CD4-positive, alpha-beta memory T cell (primary cell): ENCODE measurements around the gene HABP4. TPM values are rescaled to one million over a fixed set of nuclear protein-coding genes. Genes with fewer than 3 reads are reported as not detected.
A peak's percentile ranks its signal among the peaks of the same experiment; 100 is the strongest.

Experiments
- CTCF ChIA-PET: fragments of 350-600 bp; sonication (Branson Sonifier 250); formaldehyde crosslinking; loops from one replicate; lab custom pipeline; 2021; ENCODE audit warnings: inconsistent platforms; ENCODE audit not compliant: partially characterized antibody; lab: Charles Lee
- POLR2A ChIA-PET: fragments of 350-600 bp; sonication (Branson Sonifier 250); formaldehyde crosslinking; loops from one replicate; lab custom pipeline; 2021; ENCODE audit not compliant: partially characterized antibody; lab: Charles Lee
- DNase-seq, 5 donors: peaks; one replicate each; pipeline versions ENCODE4 v3.0.0 to v3.0.0-alpha.2; 2020 to 2022; ENCODE audit warnings: mixed read lengths in 1 of 5
- H3K27ac ChIP-seq: one replicate; pipeline ENCODE4 v1.7.0; 2013; ENCODE audit warnings: low read depth, low read length
- H3K27me3 ChIP-seq: 2 replicates; pipeline ENCODE4 v1.7.0; 2013; ENCODE audit warnings: mild to moderate bottlenecking, low read length, moderate library complexity; ENCODE audit not compliant: insufficient read depth
- H3K36me3 ChIP-seq: 2 replicates; pipeline ENCODE4 v1.7.0; 2013; ENCODE audit warnings: mild to moderate bottlenecking, low read length, moderate library complexity; ENCODE audit not compliant: insufficient read depth
- H3K4me1 ChIP-seq: 2 replicates; pipeline ENCODE4 v1.7.0; 2013; ENCODE audit warnings: mild to moderate bottlenecking, low read length, moderate library complexity; ENCODE audit not compliant: insufficient read depth
- H3K4me3 ChIP-seq, 2 donors: one replicate each; pipeline ENCODE4 v1.7.0; 2013; ENCODE audit warnings: low read length in 2 of 2, mild to moderate bottlenecking in 1 of 2
- H3K9me3 ChIP-seq, 2 donors: one replicate each; pipeline ENCODE4 v1.7.0; 2013; ENCODE audit warnings: low read length in 2 of 2, control low read depth in 1 of 2; ENCODE audit not compliant: control insufficient read depth in 1 of 2
- H3K27ac Mint-ChIP-seq, 7 donors: one replicate each; pipeline ENCODE4 v1.8.0; 2020 to 2021; ENCODE audit warnings: mixed read lengths in 7 of 7, mild to moderate bottlenecking in 6 of 7, inconsistent platforms in 3 of 7, moderate library complexity in 3 of 7
- H3K27me3 Mint-ChIP-seq, 2 donors: one replicate each; pipeline ENCODE4 v1.8.0; 2020 to 2021; ENCODE audit warnings: mixed read lengths in 2 of 2
- H3K36me3 Mint-ChIP-seq, 2 donors: one replicate each; pipeline ENCODE4 v1.8.0; 2020 to 2021; ENCODE audit warnings: mixed read lengths in 2 of 2, inconsistent platforms in 1 of 2, mild to moderate bottlenecking in 1 of 2
- H3K4me1 Mint-ChIP-seq, 4 donors: one replicate each; pipeline ENCODE4 v1.8.0; 2020 to 2021; ENCODE audit warnings: mixed read lengths in 4 of 4, mild to moderate bottlenecking in 1 of 4
- H3K4me3 Mint-ChIP-seq, 8 donors: one replicate each; pipeline ENCODE4 v1.8.0; 2020 to 2021; ENCODE audit warnings: mixed read lengths in 8 of 8, mild to moderate bottlenecking in 7 of 8, moderate library complexity in 6 of 8, inconsistent platforms in 3 of 8
- H3K9me3 Mint-ChIP-seq, 8 donors: one replicate each; pipeline ENCODE4 v1.8.0; 2020 to 2021; ENCODE audit warnings: mixed read lengths in 8 of 8, mild to moderate bottlenecking in 5 of 8, inconsistent platforms in 3 of 8, moderate library complexity in 1 of 8
- intact Hi-C: fragments of 100-400 bp; cut with micrococcal nuclease; formaldehyde crosslinking; loops from one replicate; pipeline ENCODE4 v1.15.1; 2023
- polyA plus RNA-seq, 2 donors: library from polyadenylated mRNA; unstranded; fragments of 300-500 nt; fragmentation: Illumina TruSeq; gene quantifications; one replicate each; pipeline ENCODE4 v1.2.3, GENCODE V29; 2021
- total RNA-seq, 2 experiments: library from RNA; stranded (reverse); gene quantifications; one replicate each; pipeline ENCODE4 v1.2.3, GENCODE V29; 2021

HABP4 gene
- total and polyA plus RNA-seq, 4 experiments from 2014 or later: 18.6 to 36.6 (median 33.3) TPM

DNA sequence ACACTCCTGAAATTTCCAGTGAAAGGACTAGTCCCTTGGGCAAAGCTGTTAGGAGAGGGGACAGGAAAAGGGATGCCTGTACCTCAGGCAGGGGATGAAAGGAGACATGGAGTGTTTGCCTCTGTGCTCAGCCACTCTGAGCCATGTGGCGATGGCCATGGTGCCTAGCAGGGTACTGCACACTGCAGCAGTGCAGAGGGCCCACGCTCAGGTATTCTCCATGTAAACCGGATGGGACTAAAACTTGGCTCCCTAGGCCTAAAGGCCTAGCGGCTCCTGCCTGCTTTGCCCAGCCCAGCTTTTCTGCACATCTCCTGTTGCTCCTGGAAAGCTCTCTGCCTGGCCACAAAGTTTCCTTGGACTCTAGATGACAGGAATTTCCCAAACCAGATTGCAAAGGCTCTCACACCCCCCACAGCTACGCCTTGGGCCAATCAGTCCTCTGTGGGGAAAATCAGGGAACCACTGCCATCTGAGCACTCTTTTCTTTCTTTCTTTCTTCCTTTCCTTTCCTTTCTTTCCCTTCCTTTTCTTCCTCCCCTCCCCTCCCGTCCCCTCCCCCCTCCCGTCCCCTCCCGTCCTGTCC, 44.3 kb downstream of the HABP4 start:
- H3K4me3 ChIP-seq: no peak overlapping the region
- no peak for DNase-seq
- ChIA-PET POLR2A (no interaction called here), CTCF (no interaction called here)
- H3K36me3 Mint-ChIP-seq: peaks cover 20 to 30% of the 10 kb centered on the region in 2 donors
- H3K27ac ChIP-seq: no peak overlapping the region
- H3K27me3 Mint-ChIP-seq: no peaks in the 10 kb centered on the region
- H3K27ac Mint-ChIP-seq: peak overlapping the region in 1 of 7 donors; percentile 60
- intact Hi-C loops: no loop called here
- no peaks in the 10 kb centered on the region for H3K27me3 ChIP-seq
- peaks cover 27% of the 10 kb centered on the region for H3K36me3 ChIP-seq
- H3K4me3 Mint-ChIP-seq: no peak overlapping the region
- no peaks in the 10 kb centered on the region for H3K9me3 ChIP-seq
- H3K4me1 ChIP-seq: peaks cover 10% of the 10 kb centered on the region
- H3K9me3 Mint-ChIP-seq: no peaks in the 10 kb centered on the region
- peaks cover 7 to 13% (median 11%) of the 10 kb centered on the region in 4 donors for H3K4me1 Mint-ChIP-seq

GRCh38 chr9:96495341-96495740, 45.4 kb downstream of the HABP4 start:
- H3K9me3 ChIP-seq: no peaks in the 10 kb centered on the region
- Mint-ChIP-seq H3K9me3 (no peaks in the 10 kb centered on the region), H3K36me3 (peaks cover 12 to 19% of the 10 kb centered on the region in 2 donors), H3K4me1 (peaks cover 7 to 13% (median 11%) of the 10 kb centered on the region in 4 donors), H3K27me3 (no peaks in the 10 kb centered on the region), H3K4me3 (no peak overlapping the region), H3K27ac (peak overlapping the region in 3 of 7 donors; percentile 22 to 74 (median 73))
- H3K27ac ChIP-seq: no peak overlapping the region
- intact Hi-C loops: no loop called here
- DNase-seq: no peak
- no peaks in the 10 kb centered on the region for H3K27me3 ChIP-seq
- POLR2A ChIA-PET: no interaction called here
- CTCF ChIA-PET: interaction anchor here (0.6 kb wide), 1 partner anchor 1723 kb away, joined by 3 read pairs; no protein-coding TSS in a partner anchor
- H3K36me3 ChIP-seq: peaks cover 17% of the 10 kb centered on the region
- peaks cover 10% of the 10 kb centered on the region for H3K4me1 ChIP-seq
- no peak overlapping the region for H3K4me3 ChIP-seq

DNA sequence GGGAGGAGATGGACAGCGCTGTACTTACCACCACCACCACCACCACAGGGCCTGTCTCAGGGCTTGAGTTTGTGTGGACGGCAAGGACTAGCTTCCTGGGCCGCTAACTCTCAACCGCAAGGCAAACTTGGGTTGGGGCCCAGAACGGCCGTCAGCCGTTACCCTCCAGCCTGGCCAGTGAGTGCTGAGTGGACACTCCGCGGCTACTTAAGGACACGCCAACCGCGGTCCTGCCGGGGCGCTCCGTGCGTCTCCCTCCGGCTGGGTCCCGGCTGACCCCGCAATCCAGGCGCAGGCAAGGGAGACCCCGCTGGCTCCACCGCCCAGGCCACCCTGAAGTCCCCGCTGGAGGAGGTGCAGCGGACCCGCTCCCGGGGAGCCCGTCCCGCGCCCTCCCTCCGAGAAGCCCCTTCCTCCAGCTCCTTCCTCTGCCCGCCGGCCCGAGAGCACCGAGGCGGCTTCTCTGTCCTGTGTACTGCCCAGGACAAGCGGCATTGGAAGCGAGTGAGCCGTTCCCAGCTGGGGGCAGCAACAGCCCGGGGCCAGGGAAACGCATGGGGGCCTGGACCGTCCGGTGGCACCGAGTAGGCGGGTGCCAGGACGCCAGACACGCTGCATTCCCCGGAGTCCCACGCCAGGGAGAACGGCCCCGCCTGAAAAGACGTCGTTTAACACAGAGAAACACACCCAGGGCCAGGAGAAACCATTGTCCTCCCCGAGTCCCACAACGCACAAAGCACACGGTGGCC, 46.6 kb downstream of the HABP4 start:
- H3K4me3 ChIP-seq: no peak overlapping the region
- intact Hi-C loops: no loop called here
- no peaks in the 10 kb centered on the region for H3K9me3 ChIP-seq
- Mint-ChIP-seq H3K4me3 (no peak overlapping the region), H3K36me3 (peaks cover 7% of the 10 kb centered on the region in 2 donors), H3K9me3 (no peaks in the 10 kb centered on the region), H3K27me3 (no peaks in the 10 kb centered on the region), H3K4me1 (peaks cover 2 to 6% (median 4%) of the 10 kb centered on the region in 4 donors), H3K27ac (no peak overlapping the region)
- DNase-seq: no peak
- H3K27me3 ChIP-seq: no peaks in the 10 kb centered on the region
- peaks cover 5% of the 10 kb centered on the region for H3K36me3 ChIP-seq
- H3K4me1 ChIP-seq: peaks cover 5% of the 10 kb centered on the region
- POLR2A ChIA-PET: no interaction called here
- CTCF ChIA-PET: no interaction called here
- no peak overlapping the region for H3K27ac ChIP-seq

GRCh38 chr9:96497117-96497399, 47.1 kb downstream of the HABP4 start:
- intact Hi-C loops: no loop called here
- Mint-ChIP-seq H3K4me1 (peaks cover 0 to 4% (median 0%) of the 10 kb centered on the region in 4 donors), H3K27ac (no peak overlapping the region), H3K27me3 (no peaks in the 10 kb centered on the region), H3K36me3 (peaks cover 4% of the 10 kb centered on the region in 2 donors), H3K4me3 (no peak overlapping the region), H3K9me3 (no peaks in the 10 kb centered on the region)
- Histone ChIP-seq H3K4me1 (peaks cover under 1% of the 10 kb centered on the region), H3K4me3 (no peak overlapping the region), H3K27ac (no peak overlapping the region), H3K36me3 (peaks cover 5% of the 10 kb centered on the region), H3K27me3 (no peaks in the 10 kb centered on the region), H3K9me3 (no peaks in the 10 kb centered on the region)
- CTCF ChIA-PET: no interaction called here
- POLR2A ChIA-PET: no interaction called here
- no peak for DNase-seq

DNA sequence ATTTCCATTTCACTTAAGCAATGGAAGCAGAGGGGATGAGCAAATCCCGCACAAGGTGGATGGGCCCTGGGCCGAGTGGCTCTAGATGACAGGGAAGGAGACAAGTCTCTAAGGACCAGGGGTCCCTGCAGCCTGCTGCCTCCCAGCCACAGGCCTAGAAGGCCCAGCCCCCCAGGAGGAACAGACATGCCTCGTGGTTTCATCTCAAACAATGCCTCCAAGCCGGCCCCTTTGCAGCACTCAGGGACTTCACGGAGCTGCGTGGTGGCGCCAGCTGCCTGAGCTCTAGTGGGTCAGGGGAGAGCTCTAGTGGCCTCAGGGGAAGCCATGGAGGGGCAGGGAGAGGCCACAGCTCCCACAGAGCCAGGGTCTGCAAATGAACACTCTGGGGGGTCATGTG, 48.8 kb downstream of the HABP4 start:
- Mint-ChIP-seq H3K36me3 (peaks cover 7 to 11% of the 10 kb centered on the region in 2 donors), H3K27me3 (no peaks in the 10 kb centered on the region), H3K4me1 (peaks cover 0 to 4% (median 0%) of the 10 kb centered on the region in 4 donors), H3K4me3 (no peak overlapping the region), H3K9me3 (no peaks in the 10 kb centered on the region), H3K27ac (peak overlapping the region in 1 of 7 donors; percentile 30)
- Histone ChIP-seq H3K36me3 (no peaks in the 10 kb centered on the region), H3K4me3 (no peak overlapping the region), H3K9me3 (no peaks in the 10 kb centered on the region), H3K27me3 (no peaks in the 10 kb centered on the region), H3K27ac (no peak overlapping the region), H3K4me1 (no peaks in the 10 kb centered on the region)
- POLR2A ChIA-PET: interaction anchor here (1.1 to 1.7 kb wide), 2 partner anchors 49 to 80 kb away, joined by 3 to 4 read pairs; partner anchors contain the start of gene HABP4
- CTCF ChIA-PET: no interaction called here
- no peak for DNase-seq
- intact Hi-C loops: no loop called here

DNA sequence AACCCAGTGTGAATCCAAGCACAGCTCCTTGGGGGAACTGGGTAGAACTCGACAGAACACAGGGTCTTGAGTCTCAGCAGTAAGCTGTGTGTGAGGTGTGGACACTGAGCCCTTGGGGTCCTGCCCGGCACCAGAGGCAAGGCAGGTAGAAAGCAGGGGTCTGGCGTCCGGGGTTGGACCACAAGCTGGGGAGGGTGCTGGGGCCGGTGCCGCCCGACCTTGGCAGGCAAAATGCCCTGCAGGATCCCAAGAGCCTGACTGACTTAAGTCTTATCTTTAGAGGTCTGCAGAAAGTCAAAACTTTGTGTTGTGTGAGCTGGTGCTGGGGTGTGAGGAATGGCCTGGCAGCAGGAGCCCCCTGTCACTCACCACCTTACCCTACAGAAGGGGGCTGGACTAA, 49.3 kb downstream of the HABP4 start:
- Histone ChIP-seq H3K27ac (no peak overlapping the region), H3K4me1 (no peaks in the 10 kb centered on the region), H3K36me3 (no peaks in the 10 kb centered on the region), H3K27me3 (no peaks in the 10 kb centered on the region), H3K9me3 (no peaks in the 10 kb centered on the region), H3K4me3 (no peak overlapping the region)
- ChIA-PET CTCF (no interaction called here), POLR2A (interaction anchor here (1.7 kb wide), 1 partner anchor 49 kb away, joined by 4 read pairs; the partner anchor contains the start of gene HABP4)
- intact Hi-C loops: no loop called here
- DNase-seq: no peak
- Mint-ChIP-seq H3K4me3 (no peak overlapping the region), H3K36me3 (peaks cover 9 to 13% of the 10 kb centered on the region in 2 donors), H3K27ac (no peak overlapping the region), H3K9me3 (no peaks in the 10 kb centered on the region), H3K27me3 (no peaks in the 10 kb centered on the region), H3K4me1 (peaks cover 0 to 2% (median 0%) of the 10 kb centered on the region in 4 donors)

GRCh38 chr9:96500696-96501632, 51.0 kb downstream of the HABP4 start:
- Mint-ChIP-seq H3K27ac (no peak overlapping the region), H3K36me3 (peaks cover 8 to 20% of the 10 kb centered on the region in 2 donors), H3K9me3 (no peaks in the 10 kb centered on the region), H3K27me3 (no peaks in the 10 kb centered on the region), H3K4me3 (no peak overlapping the region), H3K4me1 (no peaks in the 10 kb centered on the region)
- no peak for DNase-seq
- Histone ChIP-seq H3K36me3 (no peaks in the 10 kb centered on the region), H3K9me3 (no peaks in the 10 kb centered on the region), H3K27me3 (no peaks in the 10 kb centered on the region), H3K27ac (no peak overlapping the region), H3K4me3 (no peak overlapping the region), H3K4me1 (no peaks in the 10 kb centered on the region)
- intact Hi-C loops: no loop called here
- ChIA-PET CTCF (no interaction called here), POLR2A (no interaction called here)
